GM18867 (cell line): ENCODE data around the gene TARBP1.
"Not testable (repeated sequence)": the region's sequence is repeated elsewhere in the genome, so short reads cannot be mapped to it uniquely, and the experiment has no call there.

ENCODE experiments used
- ATAC-seq: cut with Tn5 transposase; IDR thresholded peaks from one replicate; pipeline ENCODE4 v1.9.1; 2021; ENCODE audit warnings: mild to moderate bottlenecking, moderate library complexity; ENCODE audit not compliant: unreplicated experiment

Gene TARBP1

GRCh38 chr1:234399515-234399914, 79.5 kb downstream of the TARBP1 start:
- not testable (repeated sequence) for ATAC-seq

DNA sequence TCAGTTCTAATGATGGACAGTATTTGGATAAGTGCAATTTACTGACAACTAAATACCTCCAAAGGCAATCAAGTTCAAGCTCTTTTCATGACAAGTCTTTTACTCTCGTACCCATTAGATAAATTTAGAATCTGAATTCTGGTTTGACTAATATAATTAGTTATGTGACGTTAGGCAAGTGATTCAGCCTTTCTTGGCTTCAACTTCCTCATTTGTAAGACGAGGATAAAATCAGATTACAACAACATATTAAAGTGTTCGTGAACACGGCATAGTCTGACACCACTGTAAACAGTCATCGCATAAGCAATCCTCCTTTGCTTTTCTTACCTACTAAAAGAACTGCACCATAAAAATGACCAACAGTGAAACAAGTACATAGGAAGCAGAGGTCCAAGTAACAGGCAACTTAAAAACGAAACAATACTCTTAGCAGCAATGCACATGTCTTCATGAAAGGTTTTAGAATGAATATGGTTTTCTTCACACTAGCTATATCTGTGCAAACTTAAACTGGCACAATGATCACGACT, 80.1 kb downstream of the TARBP1 start:
- peak; percentile 50 for ATAC-seq

GRCh38 chr1:234397732-234398131, 81.2 kb downstream of the TARBP1 start:
- no peak for ATAC-seq

- ATAC-seq, result peak; percentile 47
These were observed 82.1 kb downstream of the TARBP1 start for GRCh38 chr1:234396871-234397270.

GRCh38 chr1:234396092-234396491, 82.9 kb downstream of the TARBP1 start:
- no peak for ATAC-seq

DNA sequence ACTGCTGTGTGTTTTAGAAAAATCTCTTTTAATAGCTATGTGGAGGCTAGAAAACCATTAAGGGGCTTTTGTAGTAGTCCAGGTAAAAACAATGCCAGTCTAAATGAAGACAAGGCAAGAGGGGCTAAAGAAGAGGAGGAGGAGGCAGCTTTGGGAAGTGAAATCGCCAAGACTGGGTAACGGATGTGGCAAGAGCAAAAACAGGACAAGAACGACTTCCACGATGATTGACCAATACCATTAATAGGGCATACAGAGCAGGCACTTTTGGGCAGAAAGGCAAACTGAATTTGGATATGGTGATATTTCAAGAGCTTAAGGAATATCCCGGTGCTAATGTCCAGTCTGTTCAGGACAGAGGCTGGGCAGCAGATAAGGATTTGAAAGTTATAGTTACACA, 83.7 kb downstream of the TARBP1 start:
- no peak for ATAC-seq

DNA sequence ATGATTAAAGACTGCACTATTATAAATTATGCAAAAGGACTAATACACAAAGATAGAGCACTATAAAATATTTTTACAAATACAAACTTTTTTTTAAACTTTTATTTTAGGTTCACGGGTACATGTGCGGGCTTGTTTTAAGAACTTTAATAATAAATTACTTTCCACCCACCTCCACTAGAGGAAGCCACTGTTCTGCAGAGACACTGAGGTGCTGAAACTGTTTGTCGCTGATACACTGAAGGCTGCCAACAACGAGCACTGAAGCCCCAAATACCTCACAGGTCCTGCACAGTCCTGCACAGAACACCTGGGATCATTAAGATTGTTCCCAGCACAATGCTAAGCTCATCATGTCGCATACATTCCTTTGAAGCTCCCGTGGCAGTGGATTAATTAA, 85.8 kb downstream of the TARBP1 start:
- ATAC-seq, result no peak

GRCh38 chr1:234388094-234388493, 90.9 kb downstream of the TARBP1 start:
- ATAC-seq, result no peak

GRCh38 chr1:234386122-234386521, 92.9 kb downstream of the TARBP1 start:
- ATAC-seq, result no peak

DNA sequence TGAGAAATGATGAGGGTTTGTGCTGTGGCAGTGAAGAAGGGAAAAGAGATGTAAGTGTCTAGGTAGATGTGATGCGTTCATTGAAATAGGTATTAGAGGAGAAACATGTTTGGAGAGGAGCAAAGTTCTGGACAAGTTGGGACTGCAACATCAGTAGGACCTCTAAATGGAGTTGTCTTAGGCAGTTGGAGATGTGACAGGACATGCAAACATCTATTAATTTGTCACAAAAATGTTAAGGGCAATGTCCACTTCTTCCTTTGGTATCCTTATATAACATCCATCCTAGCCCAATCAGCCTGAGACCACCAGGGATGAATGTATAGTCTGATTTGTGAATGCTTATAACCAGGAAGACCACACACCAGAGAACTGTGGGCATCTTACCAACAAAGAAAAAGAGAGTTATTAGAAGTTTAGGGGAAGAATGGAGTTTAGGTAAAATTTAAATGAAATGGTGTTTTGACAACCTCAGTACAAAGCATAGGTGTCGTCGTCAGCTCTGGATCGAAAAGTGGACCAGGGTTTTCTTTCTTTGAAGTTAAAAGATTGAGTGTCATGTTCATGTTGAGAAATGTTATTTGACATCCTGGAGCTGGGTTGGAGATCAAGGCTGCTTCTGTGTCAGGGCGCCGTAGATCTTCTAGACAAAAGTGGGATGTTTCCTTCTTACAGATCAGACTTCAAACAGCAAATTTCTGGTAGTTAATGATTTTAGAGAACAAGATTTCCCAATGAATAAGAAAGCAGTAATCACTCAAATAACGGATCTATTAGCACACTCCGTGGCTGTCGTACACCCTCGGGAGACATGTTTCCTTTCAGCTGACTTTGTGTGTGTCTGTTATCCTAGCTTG, 97.1 kb downstream of the TARBP1 start:
- no peak for ATAC-seq

DNA sequence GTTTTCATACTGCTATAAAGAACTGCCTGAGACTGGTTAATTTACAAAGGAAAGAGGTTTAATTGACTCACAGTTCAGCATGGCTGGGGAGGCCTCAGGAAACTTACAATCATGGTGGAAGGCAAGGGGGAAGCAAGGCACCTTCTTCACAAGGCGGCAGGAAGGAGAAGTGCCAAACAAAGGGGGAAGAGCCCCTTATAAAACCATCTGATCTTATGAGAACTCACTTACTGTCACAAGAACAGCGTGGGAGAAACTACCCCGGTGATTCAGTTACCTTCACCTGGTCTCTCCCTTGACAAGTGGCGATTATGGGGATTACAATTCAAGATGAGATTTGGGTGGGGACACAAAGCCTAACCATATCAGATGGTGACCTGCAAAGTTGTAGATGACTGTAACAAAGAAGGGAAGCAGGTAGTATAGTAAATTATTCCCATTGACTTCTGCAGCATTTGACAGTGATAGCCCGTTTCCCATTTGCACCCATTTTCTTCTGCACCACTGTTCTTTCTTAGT, 99.3 kb downstream of the TARBP1 start:
- ATAC-seq, result not testable (repeated sequence)

GRCh38 chr1:234375672-234376071, 103.3 kb downstream of the TARBP1 start:
- no peak for ATAC-seq

GRCh38 chr1:234373959-234374254, 105.1 kb downstream of the TARBP1 start:
- peak; percentile 22 for ATAC-seq

DNA sequence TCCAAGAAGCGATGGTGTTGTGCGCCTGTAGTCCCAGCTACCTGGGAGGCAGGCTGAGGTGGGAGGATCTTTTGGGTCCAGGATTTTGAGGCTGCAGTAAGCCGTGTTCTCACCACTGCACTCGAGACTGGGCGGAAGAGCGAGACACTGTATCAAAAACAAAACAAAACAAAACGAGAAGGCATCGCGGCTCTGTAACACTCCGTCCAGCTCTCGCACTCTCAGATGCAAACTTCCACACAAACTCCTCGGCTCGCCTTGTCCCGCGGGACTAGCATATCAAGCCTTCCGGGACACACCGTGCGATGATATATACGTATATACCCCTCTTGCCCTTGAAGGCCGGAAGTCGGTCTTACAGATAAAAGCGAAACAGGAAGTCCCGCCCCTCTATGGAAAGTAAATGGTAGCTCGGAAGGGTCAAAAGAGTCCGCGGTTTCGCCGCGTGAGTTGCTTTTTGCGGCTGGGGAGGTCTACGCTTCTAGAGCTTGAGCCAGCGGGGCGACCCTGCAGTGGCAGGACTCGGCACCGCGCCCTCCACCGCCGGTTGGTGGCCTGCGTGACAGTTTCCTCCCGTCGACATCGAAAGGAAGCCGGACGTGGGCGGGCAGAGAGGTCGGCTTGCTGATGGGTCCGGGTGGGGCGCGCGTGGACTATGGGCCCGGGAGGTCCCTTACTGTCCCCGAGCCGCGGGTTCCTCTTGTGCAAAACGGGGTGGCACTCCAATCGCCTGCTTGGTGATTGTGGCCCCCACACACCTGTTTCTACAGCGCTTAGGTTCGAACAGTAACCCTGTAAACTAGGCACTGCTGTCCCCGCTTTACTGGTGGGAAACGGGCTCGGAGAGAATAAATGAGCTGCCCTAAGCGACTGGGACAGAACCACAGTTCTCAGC, 105.7 kb downstream of the TARBP1 start, which contains the start of gene COA6:
COA6 (plus strand) TSS at position 393 of the 895 bp plus-strand sequence; CDS start at position 404, 11 bp downstream.
- ATAC-seq, result peak; percentile 88

DNA sequence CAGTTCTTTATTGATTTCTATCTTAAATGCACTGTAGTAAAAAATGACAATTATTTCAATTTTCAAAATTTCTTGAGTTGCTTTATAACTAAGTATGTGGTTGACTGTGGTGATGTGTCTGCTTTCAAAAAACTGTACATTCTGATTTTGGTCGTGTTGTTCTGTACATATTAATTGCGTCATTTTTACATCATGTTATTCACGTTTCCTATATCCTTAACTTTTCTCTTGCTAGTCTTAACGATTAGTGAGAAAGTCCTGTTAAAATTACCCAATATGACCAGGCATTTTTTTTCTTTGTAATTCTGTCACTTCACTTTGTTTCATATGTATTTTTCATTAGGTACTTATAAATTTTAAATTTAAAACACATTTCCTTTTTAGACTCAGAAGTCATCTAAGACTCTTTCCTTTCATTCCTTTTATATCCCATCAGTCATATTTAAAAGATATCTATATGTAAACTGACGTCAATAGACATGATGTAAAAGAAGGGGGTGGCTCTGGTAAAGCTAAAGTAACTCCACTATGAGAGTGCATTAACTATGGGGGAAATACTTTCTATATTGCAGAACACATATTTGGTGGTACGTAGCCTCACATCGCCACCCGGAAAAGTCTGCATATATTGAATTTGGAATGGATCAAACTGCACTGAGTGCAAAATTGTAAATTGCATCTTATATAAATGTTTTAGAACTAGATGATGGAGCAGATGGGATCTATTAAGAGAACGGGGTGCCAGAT, 106.8 kb downstream of the TARBP1 start:
- ATAC-seq, result no peak

GRCh38 chr1:234371414-234371813, 107.6 kb downstream of the TARBP1 start:
- ATAC-seq, result no peak

DNA sequence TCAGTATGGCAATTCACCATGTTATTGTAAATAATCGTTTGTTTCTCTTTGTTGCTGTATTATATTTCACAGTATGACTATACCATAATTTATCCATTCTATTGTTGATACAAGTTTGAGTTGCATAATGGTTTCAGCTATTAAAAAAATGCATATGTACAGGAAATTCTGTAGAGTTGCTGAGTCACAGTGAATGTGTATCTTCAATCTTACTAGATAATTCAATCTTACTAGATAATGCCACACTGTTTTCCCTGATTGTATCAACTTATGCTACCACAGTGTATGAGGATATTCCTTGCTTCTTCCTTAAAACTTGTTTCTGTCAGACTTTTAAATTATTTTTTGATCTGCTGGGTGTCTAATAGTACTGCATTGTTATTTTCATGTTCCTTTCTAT, 109.2 kb downstream of the TARBP1 start:
- ATAC-seq, result no peak

GRCh38 chr1:234369033-234369430, 109.9 kb downstream of the TARBP1 start:
- ATAC-seq, result no peak

- no peak for ATAC-seq
These were observed 110.5 kb downstream of the TARBP1 start for GRCh38 chr1:234368320-234369032.

- no peak for ATAC-seq
These were observed 116.4 kb downstream of the TARBP1 start for GRCh38 chr1:234362558-234362957.
